ENCODE measurements around the gene PTH1R. TPM values are rescaled to one million over a fixed set of nuclear protein-coding genes. Genes with fewer than 3 reads are reported as not detected.

The PTH1R gene
- total RNA-seq, 1 experiment from 2014 or later, result 1.0 TPM

- Histone ChIP-seq H4K8ac (replicated peaks; ENCODE audit: insufficient read length, low read depth, low read length) (no peak overlapping the region), H4K91ac (ENCODE audit: insufficient read length, low read depth, low read length) (no peak overlapping the region), H4K20me1 (ENCODE audit: control insufficient read depth, insufficient read depth, insufficient read length) (no peaks in the 10 kb centered on the region), H3T11ph (ENCODE audit: low read length) (no peak overlapping the region), H3K4me2 (ENCODE audit: insufficient read depth, insufficient read length, low read length) (no peak overlapping the region), H3K27ac (ENCODE audit: insufficient read length, low read depth, low read length) (no peak overlapping the region), H2AFZ (ENCODE audit: low read length) (no peak overlapping the region), H3K79me2 (ENCODE audit: insufficient read depth, low read length) (no peaks in the 10 kb centered on the region), H3K9ac (ENCODE audit: extremely low read depth, insufficient read length, low read length) (no peak overlapping the region), H3K14ac (ENCODE audit: insufficient read depth, low read length) (no peak overlapping the region; the same call in 1 of the 2 replicates), H2BK12ac (ENCODE audit: insufficient read length, low read depth, low read length) (no peak overlapping the region), H3K4ac (ENCODE audit: low read depth, low read length) (no peak overlapping the region), H2BK120ac (ENCODE audit: low read depth, low read length, poor library complexity, severe bottlenecking) (no peak overlapping the region), H3K79me1 (ENCODE audit: insufficient read depth, low read depth, low read length, poor library complexity, severe bottlenecking) (no peaks in the 10 kb centered on the region), H4K5ac (ENCODE audit: insufficient read length, low read depth, low read length) (no peak overlapping the region), H3K4me1 (ENCODE audit: insufficient read depth, low read length) (no peaks in the 10 kb centered on the region), H3K9me3 (ENCODE audit: control insufficient read depth, low read depth, low read length) (no peaks in the 10 kb centered on the region), H2BK20ac (ENCODE audit: low read depth, low read length, poor library complexity, severe bottlenecking) (no peak overlapping the region), H3K23ac (ENCODE audit: insufficient read length, low read depth, low read length) (no peak overlapping the region), H3K27me3 (ENCODE audit: insufficient read depth, low read length) (no peaks in the 10 kb centered on the region; the same call in 1 of the 2 replicates), H3K18ac (ENCODE audit: insufficient read length, low read depth, low read length) (no peak overlapping the region), H2AK5ac (ENCODE audit: insufficient read length, low read length) (no peak overlapping the region), H2BK5ac (ENCODE audit: insufficient read length, low read length) (no peak overlapping the region), H3K23me2 (ENCODE audit: insufficient read length, low read depth, low read length, poor library complexity, severe bottlenecking) (no peaks in the 10 kb centered on the region), H3K56ac (ENCODE audit: insufficient read length, low read depth, low read length) (no peak overlapping the region), H2BK15ac (ENCODE audit: low read depth, low read length) (no peak overlapping the region)
- Mint-ChIP-seq H3K4me3 (no peak overlapping the region), H3K36me3 (ENCODE audit: insufficient read depth in 1 of 3, low read depth in 3 of 3) (no peaks in the 10 kb centered on the region), H3K4me1 (no peaks in the 10 kb centered on the region), H3K27me3 (ENCODE audit: low read depth) (peaks cover 1% of the 10 kb centered on the region; the same call in 1 of the 2 replicates), H3K27ac (no peak overlapping the region), H3K9me3 (no peaks in the 10 kb centered on the region)
- no peak for DNase-seq
- TF ChIP-seq, protein P1, sequence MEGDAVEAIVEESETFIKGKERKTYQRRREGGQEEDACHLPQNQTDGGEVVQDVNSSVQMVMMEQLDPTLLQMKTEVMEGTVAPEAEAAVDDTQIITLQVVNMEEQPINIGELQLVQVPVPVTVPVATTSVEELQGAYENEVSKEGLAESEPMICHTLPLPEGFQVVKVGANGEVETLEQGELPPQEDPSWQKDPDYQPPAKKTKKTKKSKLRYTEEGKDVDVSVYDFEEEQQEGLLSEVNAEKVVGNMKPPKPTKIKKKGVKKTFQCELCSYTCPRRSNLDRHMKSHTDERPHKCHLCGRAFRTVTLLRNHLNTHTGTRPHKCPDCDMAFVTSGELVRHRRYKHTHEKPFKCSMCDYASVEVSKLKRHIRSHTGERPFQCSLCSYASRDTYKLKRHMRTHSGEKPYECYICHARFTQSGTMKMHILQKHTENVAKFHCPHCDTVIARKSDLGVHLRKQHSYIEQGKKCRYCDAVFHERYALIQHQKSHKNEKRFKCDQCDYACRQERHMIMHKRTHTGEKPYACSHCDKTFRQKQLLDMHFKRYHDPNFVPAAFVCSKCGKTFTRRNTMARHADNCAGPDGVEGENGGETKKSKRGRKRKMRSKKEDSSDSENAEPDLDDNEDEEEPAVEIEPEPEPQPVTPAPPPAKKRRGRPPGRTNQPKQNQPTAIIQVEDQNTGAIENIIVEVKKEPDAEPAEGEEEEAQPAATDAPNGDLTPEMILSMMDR (conservative IDR thresholded peaks at IDR 0.05), result no peak
- WGBS (ENCODE audit: extremely low coverage, insufficient read length, low lambda C conversion rate), result no CpG with 5 or more reads among the region's 21 CpGs
Observed at GRCh38 chr3:46903341-46904302, 26.1 kb downstream of the PTH1R start.

Data from H9 (cell line).